H1 (cell line): ENCODE measurements around the gene PHLDA2. TPM values are rescaled to one million over a fixed set of nuclear protein-coding genes. Genes with fewer than 3 reads are reported as not detected.
A peak's percentile ranks its signal among the peaks of the same experiment; 100 is the strongest.

Experiments used
- CTCF ChIA-PET: fragments of 300-600 bp; sonication (Branson Sonifier 250); formaldehyde crosslinking; loops from one replicate; lab custom pipeline; 2021; ENCODE audit not compliant: partially characterized antibody; lab: Charles Lee
- POLR2A ChIA-PET: fragments of 300-600 bp; sonication (Branson Sonifier 250); formaldehyde crosslinking; loops from one replicate; lab custom pipeline; 2021; ENCODE audit warnings: inconsistent platforms; ENCODE audit not compliant: partially characterized antibody; lab: Charles Lee
- DNase-seq, 2 experiments: peaks; one replicate each; pipeline versions ENCODE4 v3.0.0 to v3.0.0-alpha.2; 2010 to 2022; ENCODE audit warnings: low spot score in 2 of 2, low read depth in 1 of 2, mixed read lengths in 1 of 2
- FAIRE-seq: peaks from 2 replicates; lab custom pipeline; 2011; peaks lifted over from hg19 to GRCh38; lab: Jason Lieb, UNC
- H2AFZ ChIP-seq: 2 replicates; pipeline ENCODE4 v1.8.1; 2012; ENCODE audit warnings: low read length, inconsistent platforms
- H2AK5ac ChIP-seq: 2 replicates; pipeline ENCODE4 v1.6.1; 2013; ENCODE audit warnings: low read depth, low read length
- H2BK120ac ChIP-seq: replicated peaks from 2 replicates; pipeline ENCODE3; 2013; ENCODE audit warnings: low read depth, low read length, inconsistent platforms
- H2BK12ac ChIP-seq: 2 replicates; pipeline ENCODE4 v1.6.1; 2013; ENCODE audit warnings: low read depth, low read length
- H2BK15ac ChIP-seq: 2 replicates; pipeline ENCODE4 v1.6.1; 2013; ENCODE audit warnings: low read length
- H2BK20ac ChIP-seq: 2 replicates; pipeline ENCODE4 v1.6.1; 2013; ENCODE audit warnings: low read length
- H2BK5ac ChIP-seq: 2 replicates; pipeline ENCODE4 v1.6.1; 2013; ENCODE audit warnings: low read depth, low read length
- H3K14ac ChIP-seq: 2 replicates; pipeline ENCODE4 v1.6.1; 2013; ENCODE audit warnings: inconsistent platforms; ENCODE audit not compliant: insufficient read length
- H3K18ac ChIP-seq: 2 replicates; pipeline ENCODE4 v1.6.1; 2013; ENCODE audit warnings: low read length; ENCODE audit errors: extremely low read depth
- H3K23ac ChIP-seq: 2 replicates; pipeline ENCODE4 v1.6.1; 2013; ENCODE audit warnings: inconsistent platforms; ENCODE audit not compliant: insufficient read length
- H3K23me2 ChIP-seq: 2 replicates; pipeline ENCODE4 v1.6.1; 2013; ENCODE audit warnings: low read depth, low read length
- H3K27ac ChIP-seq: 2 replicates; pipeline ENCODE4 v1.6.1; 2011; ENCODE audit warnings: low read depth, low read length, inconsistent platforms
- H3K27me3 ChIP-seq, 4 experiments: replicated peaks in 1 of 4; 1 replicate in 1 of 4; 2 replicates in 3 of 4; pipeline versions ENCODE4 v1.6.1 to v1.8.1; 2011 to 2013; ENCODE audit warnings: low read length in 3 of 4, mild to moderate bottlenecking in 3 of 4, inconsistent platforms in 2 of 4, mixed read lengths in 2 of 4, moderate library complexity in 1 of 4; ENCODE audit not compliant: control insufficient read depth in 3 of 4, insufficient read depth in 3 of 4; ENCODE audit errors: extremely low read depth in 1 of 4
- H3K36me3 ChIP-seq, 4 experiments: 2 replicates each; pipeline versions ENCODE4 v1.6.1 to v1.8.1; 2011 to 2013; ENCODE audit warnings: mild to moderate bottlenecking in 4 of 4, low read length in 3 of 4, moderate library complexity in 2 of 4, control low read depth in 1 of 4, inconsistent platforms in 1 of 4; ENCODE audit not compliant: insufficient read depth in 4 of 4, control insufficient read depth in 2 of 4
- H3K4ac ChIP-seq: replicated peaks from 2 replicates; pipeline ENCODE3; 2013; ENCODE audit warnings: low read length, low read depth, mixed read lengths, inconsistent platforms; ENCODE audit not compliant: insufficient read length
- H3K4me1 ChIP-seq, 4 experiments: replicated peaks in 1 of 4; 1 replicate in 1 of 4; 2 replicates in 3 of 4; pipeline versions ENCODE4 v1.6.1 to v1.8.1; 2011 to 2013; ENCODE audit warnings: low read length in 3 of 4, inconsistent platforms in 2 of 4, mixed read lengths in 1 of 4; ENCODE audit not compliant: insufficient read depth in 4 of 4, control insufficient read depth in 3 of 4
- H3K4me2 ChIP-seq, 2 experiments: 2 replicates each; pipeline versions ENCODE4 v1.6.1 to v1.8.1; 2011 to 2013; ENCODE audit warnings: low read depth in 2 of 2, low read length in 2 of 2, control low read depth in 1 of 2, inconsistent platforms in 1 of 2, mild to moderate bottlenecking in 1 of 2; ENCODE audit not compliant: insufficient read depth in 1 of 2
- H3K4me3 ChIP-seq, 4 experiments: fragments of 200-600, 300-600 bp in 1 of 4; sonication (generic), shearing (Covaris generic), sonication (Bioruptor Twin) in 1 of 4; 2 replicates each; pipeline versions ENCODE4 v1.5.1 to v1.8.1; 2011 to 2016; ENCODE audit warnings: low read length in 4 of 4, low read depth in 3 of 4, control low read depth in 2 of 4, inconsistent platforms in 2 of 4, mild to moderate bottlenecking in 2 of 4, mixed read lengths in 1 of 4, moderate library complexity in 1 of 4; ENCODE audit not compliant: insufficient read depth in 2 of 4; ENCODE audit errors: extremely low read depth in 1 of 4
- H3K56ac ChIP-seq: replicated peaks from 2 replicates; pipeline ENCODE3; 2013; ENCODE audit warnings: low read depth, mild to moderate bottlenecking, mixed read lengths, low read length, inconsistent platforms; ENCODE audit not compliant: insufficient read length
- H3K79me1 ChIP-seq: 2 replicates; pipeline ENCODE4 v1.6.1; 2013; ENCODE audit warnings: low read depth, low read length, control low read depth
- H3K79me2 ChIP-seq, 2 experiments: 2 replicates each; pipeline versions ENCODE4 v1.6.1 to v1.8.1; 2012 to 2013; ENCODE audit warnings: low read length in 2 of 2, mild to moderate bottlenecking in 2 of 2, inconsistent platforms in 1 of 2; ENCODE audit not compliant: insufficient read depth in 2 of 2, control insufficient read depth in 1 of 2
- H3K9ac ChIP-seq, 4 experiments: replicated peaks in 1 of 4; 1 replicate in 1 of 4; 2 replicates in 3 of 4; pipeline versions ENCODE4 v1.6.1 to v1.8.1; 2011 to 2013; ENCODE audit warnings: low read depth in 3 of 4, low read length in 3 of 4, control low read depth in 2 of 4, mild to moderate bottlenecking in 2 of 4, moderate library complexity in 2 of 4, inconsistent platforms in 1 of 4; ENCODE audit errors: extremely low read depth in 1 of 4
- H3K9me3 ChIP-seq, 2 experiments: 2 replicates each; pipeline versions ENCODE4 v1.6.1 to v1.8.1; 2012 to 2013; ENCODE audit warnings: mild to moderate bottlenecking in 2 of 2, moderate library complexity in 2 of 2, control low read depth in 1 of 2, inconsistent platforms in 1 of 2, low read depth in 1 of 2, low read length in 1 of 2, mixed read lengths in 1 of 2; ENCODE audit not compliant: insufficient read depth in 2 of 2
- H4K20me1 ChIP-seq, 2 experiments: replicated peaks in 1 of 2; 2 replicates each; pipeline versions ENCODE3 to v1.8.1; 2011 to 2013; ENCODE audit warnings: inconsistent platforms in 2 of 2, low read length in 2 of 2, mild to moderate bottlenecking in 1 of 2; ENCODE audit not compliant: insufficient read depth in 2 of 2, control insufficient read depth in 1 of 2
- H4K5ac ChIP-seq: 2 replicates; pipeline ENCODE4 v1.6.1; 2013; ENCODE audit warnings: low read length, low read depth, mixed read lengths, inconsistent platforms; ENCODE audit not compliant: insufficient read length
- H4K8ac ChIP-seq: 2 replicates; pipeline ENCODE4 v1.8.0; 2013; ENCODE audit warnings: mild to moderate bottlenecking, moderate library complexity, low read length, inconsistent platforms; ENCODE audit not compliant: insufficient read depth; ENCODE audit errors: extremely low read depth
- H4K91ac ChIP-seq: replicated peaks from 2 replicates; pipeline ENCODE3; 2013; ENCODE audit warnings: low read length, mixed read lengths, inconsistent platforms; ENCODE audit not compliant: insufficient read length
- BCL11A ChIP-seq, 2 experiments: IDR thresholded peaks; one replicate each; pipeline ENCODE4 v1.6.1; 2011; ENCODE audit warnings: low read depth in 2 of 2, low read length in 2 of 2, mild to moderate bottlenecking in 2 of 2
- BRCA1 ChIP-seq: IDR thresholded peaks from 2 replicates; pipeline ENCODE4 v1.6.1; 2012; ENCODE audit warnings: low read depth, low read length, improper control_type of control experiment
- FOSL1 ChIP-seq: IDR thresholded peaks from 2 replicates; pipeline ENCODE4 v1.6.1; 2011; ENCODE audit warnings: mild to moderate bottlenecking, low read depth, low read length, moderate library complexity; ENCODE audit not compliant: insufficient read depth
- KDM5A ChIP-seq: fragments of 200-600 bp; IDR thresholded peaks from 2 replicates; pipeline ENCODE4 v1.7.1; 2012; ENCODE audit warnings: mild to moderate bottlenecking, low read length, inconsistent platforms, mixed read lengths
- RFX5 ChIP-seq: IDR thresholded peaks from 2 replicates; pipeline ENCODE4 v1.6.1; 2011; ENCODE audit warnings: low read depth, low read length, improper control_type of control experiment, borderline replicate concordance
- RXRA ChIP-seq: IDR thresholded peaks from 2 replicates; pipeline ENCODE4 v1.6.1; 2011; ENCODE audit warnings: low read depth, mild to moderate bottlenecking, low read length, moderate library complexity; ENCODE audit not compliant: insufficient read depth
- SAP30 ChIP-seq: fragments of 300-600 bp; sonication (generic); IDR thresholded peaks from 2 replicates; pipeline ENCODE4 v1.7.1; 2012; ENCODE audit warnings: low read length, moderate library complexity, mild to moderate bottlenecking, inconsistent platforms; ENCODE audit not compliant: insufficient read depth, insufficient replicate concordance
- SIN3A ChIP-seq, 2 experiments: IDR thresholded peaks in 1 of 2; conservative IDR thresholded peaks in 1 of 2; 2 replicates each; pipeline ENCODE4 v1.6.1; 2011 to 2012; ENCODE audit warnings: low read length in 2 of 2, improper control_type of control experiment in 1 of 2, low read depth in 1 of 2, mild to moderate bottlenecking in 1 of 2
- TAF7 ChIP-seq: optimal IDR thresholded peaks from 2 replicates; pipeline ENCODE3; 2011; ENCODE audit warnings: low read depth, mild to moderate bottlenecking, inconsistent platforms, low read length, moderate library complexity, borderline replicate concordance
- WGBS, 2 experiments: shearing (Covaris generic) in 1 of 2; methylation state at CpG; one replicate each; pipeline versions ENCODE4 v1.1.6 to v1.1.7; 2013 to 2015; ENCODE audit warnings: low lambda C conversion rate in 2 of 2, mixed read lengths in 2 of 2, inconsistent platforms in 1 of 2, low coverage in 1 of 2, missing lambda C conversion rate in 1 of 2; ENCODE audit not compliant: insufficient replicate concordance in 2 of 2, insufficient coverage in 1 of 2, insufficient read length in 1 of 2; ENCODE audit errors: extremely low coverage in 1 of 2, missing lambda C conversion rate in 1 of 2; 5-methylcytosine and 5-hydroxymethylcytosine counted together
- polyA plus RNA-seq, 7 experiments: library from polyadenylated mRNA; depleted of rRNA in 3 of 7; stranded (reverse) in 5 of 7; unstranded in 2 of 7; fragments of >200 nt in 5 of 7; fragments of 200-250 nt in 2 of 7; gene quantifications; 1 replicate in 5 of 7; 2 replicates in 1 of 7; 4 replicates in 1 of 7; pipeline versions ENCODE4 v1.2.1 to v1.2.3, GENCODE V29; 2011 to 2013; ENCODE audit warnings: missing spikeins in 2 of 7, mixed read lengths in 2 of 7
- total RNA-seq: library from RNA; stranded (reverse); fragmentation: NEBNext Ultra II Directional; extraction: Animal tissue kit (Norgen Biotek cat#: 25700); gene quantifications from 2 replicates; pipeline ENCODE4 v1.2.1, GENCODE V29; 2021
- TF ChIP-seq, protein P1 (sequence below): IDR thresholded peaks from 2 replicates; pipeline ENCODE4 v1.6.1; 2011; ENCODE audit warnings: low read depth, mild to moderate bottlenecking, low read length; ENCODE audit not compliant: insufficient read depth

Gene PHLDA2
- total and polyA plus RNA-seq, 2 of the 8 experiments (the other 6 are each of a cell fraction or from before 2014, with no cell fraction given) = 5.2 to 7.6 TPM

DNA sequence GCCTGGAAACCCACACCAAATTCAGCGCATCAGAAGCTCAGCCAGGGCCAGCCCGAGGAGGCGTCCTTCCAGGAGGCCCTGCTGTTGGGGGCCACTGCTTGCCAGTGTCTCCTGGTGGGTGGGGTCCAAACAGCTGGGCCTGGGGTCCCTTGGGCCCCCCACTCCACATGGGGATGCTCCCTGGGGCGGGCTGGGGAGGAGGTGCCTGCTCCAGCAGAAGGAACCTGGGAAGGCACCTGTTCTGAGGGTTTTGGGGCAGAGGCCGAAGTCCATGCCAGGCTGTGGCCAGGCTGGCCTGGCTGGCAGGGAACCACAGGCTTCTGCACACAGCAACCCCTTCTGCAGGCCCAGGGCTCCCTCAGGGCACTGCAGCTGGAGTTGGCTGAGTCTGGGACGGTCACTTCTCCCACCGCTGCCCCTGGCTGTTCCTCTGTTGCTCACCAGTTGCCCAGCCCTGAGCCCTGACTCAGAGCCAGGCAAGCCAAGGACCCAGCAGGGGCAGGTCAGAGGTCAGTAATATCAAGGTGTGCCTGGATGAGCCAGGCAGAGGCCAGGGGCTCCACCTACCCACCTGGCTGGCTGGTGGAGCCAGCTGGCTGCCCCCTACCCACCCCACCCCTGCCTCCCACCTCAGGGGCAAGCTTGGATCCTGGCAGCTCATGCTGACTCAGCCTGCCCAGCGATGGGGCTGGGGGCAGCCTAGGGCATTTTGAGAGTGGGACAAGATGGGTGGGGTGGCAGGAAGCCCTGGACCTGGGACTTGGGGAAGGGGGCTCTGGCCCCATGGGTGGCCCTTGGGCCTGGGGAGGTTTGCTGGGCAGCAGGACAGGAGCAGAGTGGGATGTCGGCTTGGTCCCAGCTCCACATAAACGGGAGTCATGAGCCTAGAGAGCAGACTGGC lies 12.0 kb upstream of the PHLDA2 start:
- peaks cover 16 to 26% of the 10 kb centered on the region in 2 experiments for H3K9me3 ChIP-seq
- H2BK120ac ChIP-seq = no peak overlapping the region
- no peak overlapping the region for H3K4ac ChIP-seq
- peaks cover 7 to 13% (median 10%) of the 10 kb centered on the region in 4 experiments; a peak in 6 of 8 replicates for H3K36me3 ChIP-seq
- H3K14ac ChIP-seq = no peak overlapping the region
- H3K23me2 ChIP-seq = no peaks in the 10 kb centered on the region
- no peaks in the 10 kb centered on the region for H3K79me2 ChIP-seq
- H4K5ac ChIP-seq = no peak overlapping the region
- H3K4me1 ChIP-seq = peaks cover 0 to 19% (median 7%) of the 10 kb centered on the region in 4 experiments; a peak in 6 of 7 replicates
- H3K18ac ChIP-seq = no peak overlapping the region
- H2AK5ac ChIP-seq = no peak overlapping the region
- CTCF ChIA-PET = interaction anchor here (1.1 to 4.9 kb wide), 7 partner anchors 10 to 136 kb away, joined by 3 to 33 read pairs (median 3); partner anchors contain the start of gene PHLDA2
- no peak overlapping the region for H3K4me2 ChIP-seq
- H3K4me3 ChIP-seq = no peak overlapping the region
- H4K20me1 ChIP-seq = peaks cover 7 to 18% of the 10 kb centered on the region in 2 experiments
- peak overlapping the region; percentile 3; the same call in 1 of the 2 replicates for H4K8ac ChIP-seq
- no peak overlapping the region for H3K27ac ChIP-seq
- H3K56ac ChIP-seq = no peak overlapping the region
- no peak overlapping the region for H2BK12ac ChIP-seq
- no peak overlapping the region for H2BK20ac ChIP-seq
- WGBS, 2 experiments = 60% methylated on average over 10 of the region's 10 CpGs; no CpG with 5 or more reads in 1 of the 2 experiments
- DNase-seq = no peak
- peaks cover 3% of the 10 kb centered on the region; the same call in 1 of the 2 replicates for H3K79me1 ChIP-seq
- no peak overlapping the region for H2AFZ ChIP-seq
- no peak overlapping the region for H3K9ac ChIP-seq
- FAIRE-seq = no peak
- H3K23ac ChIP-seq = no peak overlapping the region
- no peak overlapping the region for H4K91ac ChIP-seq
- H2BK5ac ChIP-seq = no peak overlapping the region
- no peaks in the 10 kb centered on the region for H3K27me3 ChIP-seq
- H2BK15ac ChIP-seq = no peak overlapping the region
- POLR2A ChIA-PET = interaction anchor here (0.6 to 2.9 kb wide), 9 partner anchors 7 to 408 kb away, joined by 3 to 13 read pairs (median 5); partner anchors contain the start of gene PHLDA2
- TF ChIP-seq, protein P1, sequence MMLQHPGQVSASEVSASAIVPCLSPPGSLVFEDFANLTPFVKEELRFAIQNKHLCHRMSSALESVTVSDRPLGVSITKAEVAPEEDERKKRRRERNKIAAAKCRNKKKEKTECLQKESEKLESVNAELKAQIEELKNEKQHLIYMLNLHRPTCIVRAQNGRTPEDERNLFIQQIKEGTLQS = no peak
- TF ChIP-seq SAP30 (no peak), RXRA (no peak), TAF7 (no peak), KDM5A (no peak), FOSL1 (no peak), SIN3A (conservative IDR thresholded peaks at IDR 0.05 in 1 of 2, IDR thresholded peaks at IDR 0.05 in 1 of 2; ENCODE audit: low read depth in 1 of 2, low read length in 2 of 2) (no peak), BRCA1 (no peak), BCL11A (IDR thresholded peaks at IDR 0.05; ENCODE audit: low read depth in 2 of 2, low read length in 2 of 2) (no peak), RFX5 (no peak)
